Activated CD8-positive, alpha-beta memory T cell treated with anti-CD3 and anti-CD28 coated beads, Interleukin-2, amount 50 U/mL, for 1 hour (primary cell): ENCODE results near the gene CBL.

ENCODE experiments used
- DNase-seq: peaks from one replicate; pipeline ENCODE4 v3.0.0-alpha.2; 2020; ENCODE audit errors: extremely low read depth

The CBL gene

DNA sequence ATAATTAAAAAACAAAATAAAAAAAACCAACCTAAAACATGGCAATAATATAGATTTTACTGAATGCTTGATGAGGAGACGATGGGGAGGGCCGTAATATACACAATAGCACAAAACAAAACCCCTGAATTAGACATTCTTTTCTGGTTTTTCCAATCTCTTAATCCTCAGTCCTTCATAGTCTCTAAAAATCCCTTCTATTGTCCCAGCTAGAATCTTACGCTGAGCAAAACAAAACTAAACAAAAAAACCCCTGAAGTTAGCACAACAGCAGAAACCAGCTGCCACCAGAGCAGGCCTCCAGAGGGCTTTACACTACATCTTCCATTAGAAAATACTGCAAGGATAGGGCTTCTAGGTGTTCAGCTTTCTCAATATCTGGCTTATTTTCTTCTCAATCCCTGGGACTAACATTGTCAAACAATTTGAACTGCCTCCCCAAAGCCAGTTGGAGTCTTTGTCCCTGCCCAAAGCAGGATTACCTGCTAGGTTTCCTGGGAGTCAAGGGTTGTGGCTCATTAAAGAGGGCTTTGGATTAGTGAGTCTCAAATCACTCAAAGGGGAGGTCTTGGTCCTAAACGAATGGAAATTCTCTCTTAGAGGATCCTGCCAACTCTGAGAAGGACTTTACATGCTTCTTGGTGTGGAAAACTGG is 126.1 kb downstream of the CBL start:
- DNase-seq = no peak

GRCh38 chr11:119334174-119334930 is 128.2 kb downstream of the CBL start, which contains the start of gene RNF26:
RNF26 (plus strand) TSS chr11:119334527; CDS start chr11:119335123, 596 bp downstream.
- peak; percentile 89 for DNase-seq

DNA sequence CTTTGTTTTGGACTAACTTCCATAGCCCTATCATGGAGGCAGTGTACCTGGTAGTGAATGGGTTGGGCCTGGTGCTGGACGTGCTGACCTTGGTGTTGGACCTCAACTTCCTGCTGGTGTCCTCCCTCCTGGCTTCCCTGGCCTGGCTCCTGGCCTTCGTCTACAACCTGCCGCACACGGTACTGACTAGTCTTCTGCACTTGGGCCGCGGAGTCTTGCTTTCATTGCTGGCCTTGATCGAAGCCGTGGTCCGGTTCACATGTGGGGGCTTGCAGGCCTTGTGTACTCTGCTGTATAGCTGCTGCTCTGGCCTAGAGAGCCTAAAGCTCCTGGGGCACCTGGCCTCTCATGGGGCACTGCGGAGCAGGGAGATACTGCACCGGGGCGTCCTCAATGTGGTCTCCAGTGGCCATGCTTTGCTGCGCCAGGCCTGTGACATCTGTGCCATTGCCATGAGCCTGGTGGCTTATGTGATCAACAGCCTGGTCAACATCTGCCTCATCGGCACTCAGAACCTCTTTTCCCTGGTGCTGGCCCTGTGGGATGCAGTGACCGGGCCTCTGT is 129.0 kb downstream of the CBL start:
- no peak for DNase-seq

GRCh38 chr11:119335655-119336543 is 129.8 kb downstream of the CBL start:
- DNase-seq = no peak

DNA sequence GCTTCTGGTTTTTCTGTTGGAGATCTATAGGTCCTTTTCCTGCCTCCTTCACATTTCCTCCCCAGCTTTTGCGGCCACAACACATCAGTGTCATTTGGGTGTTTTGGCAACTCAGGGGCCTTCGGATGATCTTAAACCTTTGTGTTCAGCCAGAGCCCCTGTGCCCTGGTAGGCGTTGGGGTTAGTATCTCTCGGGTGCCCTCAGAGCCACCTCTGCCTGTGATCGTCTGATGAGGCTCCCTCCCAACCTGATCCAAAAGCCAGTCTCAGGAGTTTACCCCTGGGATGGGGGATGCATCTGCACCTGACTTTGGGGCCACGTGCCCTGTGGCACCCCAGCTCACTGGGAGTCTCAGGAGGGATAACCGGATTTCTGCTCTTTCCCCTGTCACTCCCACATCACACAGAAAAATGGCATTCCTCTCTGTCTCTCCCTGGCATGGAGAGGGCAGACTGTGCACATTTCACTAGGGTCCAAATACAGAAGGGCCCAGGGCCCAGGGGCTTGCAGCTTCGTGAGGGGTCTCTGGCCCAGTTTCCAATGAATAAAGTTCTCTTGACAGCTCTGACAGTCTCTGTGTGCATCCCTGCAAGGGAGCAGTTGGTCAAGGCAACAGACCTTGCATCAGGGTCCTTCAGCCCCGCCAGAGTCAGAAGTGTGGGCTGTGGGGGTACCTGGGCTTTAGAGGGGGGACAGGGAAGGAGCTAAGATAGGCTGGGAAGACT is 130.8 kb downstream of the CBL start:
- DNase-seq = no peak

- DNase-seq = no peak
Measured at GRCh38 chr11:119337581-119338317, 131.6 kb downstream of the CBL start.

- DNase-seq = no peak
Measured at GRCh38 chr11:119338318-119338890, 132.3 kb downstream of the CBL start.

DNA sequence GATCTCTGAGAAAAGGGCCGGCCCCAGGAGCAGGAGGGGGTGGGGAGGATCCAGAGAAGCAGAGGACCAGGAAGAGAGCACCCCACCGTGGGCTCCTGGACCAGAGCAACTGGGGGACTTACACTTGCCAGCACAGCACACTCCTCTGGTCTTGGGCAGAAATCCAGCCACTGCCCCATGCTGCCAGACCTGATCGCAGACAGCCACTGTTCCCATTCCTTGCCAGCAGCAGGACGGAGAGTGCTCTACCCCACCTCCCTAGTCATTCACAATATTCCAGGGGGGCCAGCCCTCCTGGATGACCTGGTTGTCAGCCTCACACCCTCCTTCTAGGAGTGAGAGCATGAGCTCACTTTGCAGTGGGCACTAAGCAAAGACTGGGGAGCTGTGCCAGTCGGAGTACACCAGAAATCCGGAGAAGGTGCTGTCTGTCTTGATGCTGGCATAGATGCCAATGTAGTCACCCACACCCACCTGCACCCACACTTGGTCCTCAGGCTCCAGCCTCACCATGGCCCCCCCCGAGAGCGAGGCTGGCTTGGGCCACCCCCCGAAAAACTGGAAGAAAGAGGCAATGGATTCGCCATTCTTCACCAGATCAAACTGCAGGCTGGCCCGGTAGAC is 132.9 kb downstream of the CBL start:
- no peak for DNase-seq

DNA sequence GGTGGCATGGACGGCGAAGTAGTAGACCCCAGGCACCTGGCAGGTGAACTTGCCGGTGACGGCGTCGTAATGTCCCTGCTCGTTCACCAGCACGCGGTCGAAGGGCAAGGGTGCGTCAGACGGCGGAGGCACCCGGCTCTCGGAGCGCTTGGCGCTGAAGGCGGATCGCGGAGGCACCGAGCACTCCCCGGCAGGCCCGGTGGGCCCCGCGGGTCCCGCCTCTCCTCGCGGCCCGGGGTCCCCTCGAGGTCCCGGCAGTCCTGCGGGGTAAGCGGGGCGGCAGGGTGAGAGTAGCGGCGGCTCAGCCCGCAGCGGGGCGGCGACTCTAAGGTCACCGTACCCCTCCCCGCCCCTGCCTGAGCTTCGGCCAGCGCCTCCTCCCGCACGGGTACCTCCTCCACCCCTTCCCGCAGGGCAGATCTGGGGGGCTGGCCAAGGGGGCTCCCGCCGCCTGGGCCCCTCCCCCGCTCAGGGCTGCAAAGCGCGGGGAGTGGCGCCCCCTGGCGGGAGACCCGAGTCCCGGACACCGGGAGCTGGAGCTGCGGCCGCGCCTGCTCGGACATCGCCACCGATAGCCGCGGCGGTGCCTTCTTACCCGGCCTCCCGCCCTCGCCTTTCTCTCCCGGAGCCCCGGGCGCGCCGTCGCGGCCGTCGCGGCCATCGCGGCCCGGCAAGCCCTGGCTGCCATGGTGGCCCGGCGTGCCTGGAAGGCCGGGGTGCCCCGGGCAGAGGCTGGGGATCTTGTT is 133.6 kb downstream of the CBL start:
- no peak for DNase-seq

DNA sequence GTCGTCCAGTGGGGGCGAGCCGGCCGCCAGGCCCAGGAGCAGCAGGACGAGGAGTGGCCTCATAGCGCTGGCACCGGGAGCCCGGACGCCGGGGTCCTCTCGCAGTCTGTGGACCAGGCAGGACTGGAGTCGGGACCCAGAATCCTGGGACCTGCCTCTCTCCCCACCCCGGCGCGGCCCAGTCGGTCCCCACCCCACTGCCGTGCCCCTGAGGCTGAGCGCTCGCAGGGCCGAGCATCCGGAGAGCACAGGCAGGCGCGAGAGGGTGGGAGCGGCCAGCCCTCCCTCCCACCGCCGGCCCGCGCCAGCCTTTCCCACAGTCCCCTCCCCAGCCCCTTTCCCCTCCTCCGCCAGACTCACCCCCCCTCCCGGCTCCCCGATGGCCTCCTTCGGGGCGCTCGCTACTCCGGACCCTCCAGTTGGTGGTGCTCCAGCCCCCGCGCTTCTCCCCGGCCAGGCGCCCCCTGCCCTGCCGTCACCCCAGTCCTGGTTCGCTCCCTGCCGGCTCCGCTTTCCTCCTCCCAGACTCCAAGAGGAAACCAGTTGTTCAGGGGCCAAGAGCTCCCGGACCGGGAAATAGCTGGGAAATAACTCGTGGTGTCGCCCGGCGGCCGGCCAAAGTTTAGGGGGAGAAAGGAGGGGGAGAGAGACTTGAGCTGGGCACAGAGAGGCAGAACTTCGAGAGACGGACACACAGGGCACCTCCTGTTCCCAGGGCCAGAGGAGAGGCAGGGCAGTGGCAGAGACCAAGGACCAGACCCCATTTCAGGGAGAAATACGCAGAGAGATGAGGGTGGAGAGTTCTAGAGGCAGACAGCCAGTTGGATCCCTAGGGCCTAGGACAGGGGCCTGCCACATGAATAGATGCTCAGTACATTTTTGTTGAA is 134.4 kb downstream of the CBL start, which contains the start of gene C1QTNF5:
Gene C1QTNF5 (minus strand): TSS at position 549 of the 887 bp plus-strand sequence. CDS start 486 bp downstream, at position 63.
- DNase-seq = no peak

DNA sequence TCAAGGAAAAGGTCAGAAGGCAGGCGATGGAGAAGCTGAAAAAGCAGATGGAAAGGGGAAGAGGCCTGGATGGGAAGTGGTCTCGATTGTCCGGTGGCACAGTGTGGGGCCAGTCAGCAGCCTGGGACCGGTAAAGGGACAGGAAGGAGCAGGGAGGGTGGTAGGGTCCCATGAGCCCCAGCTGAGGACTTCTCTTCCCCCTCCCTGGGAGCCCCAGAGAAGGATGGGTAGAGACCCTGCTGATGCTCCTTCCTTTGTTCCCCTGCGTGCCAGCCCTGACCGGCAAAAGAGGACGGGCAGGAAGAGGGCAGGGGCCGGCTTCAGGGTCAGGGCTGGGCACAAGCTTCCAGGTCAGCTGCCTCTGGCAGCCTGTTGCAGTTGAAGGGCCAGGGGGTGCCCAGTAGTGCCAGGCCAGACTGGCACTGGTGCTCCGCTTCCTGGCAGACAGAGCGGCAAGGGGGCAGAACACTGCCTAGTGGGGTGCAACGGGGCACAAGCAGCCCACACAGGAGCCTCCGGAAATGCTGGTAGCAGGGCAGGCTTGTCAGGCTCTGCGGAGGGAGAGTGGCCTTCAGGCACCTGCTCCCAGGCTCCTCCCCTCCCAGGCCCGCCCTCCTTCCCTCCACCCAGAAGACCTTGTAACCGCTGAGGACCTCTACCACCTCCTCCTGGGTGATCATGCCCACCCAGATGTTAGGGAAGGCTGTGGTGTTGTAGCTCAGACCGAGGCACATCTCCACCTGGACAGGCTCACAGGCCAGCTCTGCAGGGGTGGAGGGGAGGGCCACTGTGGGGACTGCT is 135.3 kb downstream of the CBL start:
- no peak for DNase-seq

- DNase-seq = no peak
Measured at GRCh38 chr11:119342023-119342300, 135.8 kb downstream of the CBL start.

- DNase-seq = no peak
Measured at GRCh38 chr11:119342362-119343130, 136.4 kb downstream of the CBL start.

DNA sequence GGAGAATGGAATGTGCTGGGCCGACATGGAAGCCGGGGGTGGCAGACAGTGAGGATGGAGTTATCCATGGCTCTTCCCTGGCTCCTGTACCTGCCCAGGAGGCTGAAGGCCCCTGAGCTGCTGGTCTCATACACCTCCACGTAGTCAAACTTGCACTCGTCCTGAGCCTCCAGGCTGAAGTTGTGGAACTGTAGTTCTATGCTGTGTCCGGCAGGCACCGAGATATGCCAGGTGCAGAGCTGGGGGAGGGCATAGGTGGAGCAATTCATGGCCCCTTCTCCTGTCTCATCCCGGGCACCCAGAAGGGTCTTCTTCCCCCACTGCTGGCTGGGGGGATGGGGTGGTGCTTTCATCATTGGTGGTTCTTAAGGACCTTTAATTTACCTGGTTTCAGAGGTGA is 137.6 kb downstream of the CBL start:
- DNase-seq = no peak

- DNase-seq = no peak
Measured at GRCh38 chr11:119344291-119345010, 138.3 kb downstream of the CBL start.

DNA sequence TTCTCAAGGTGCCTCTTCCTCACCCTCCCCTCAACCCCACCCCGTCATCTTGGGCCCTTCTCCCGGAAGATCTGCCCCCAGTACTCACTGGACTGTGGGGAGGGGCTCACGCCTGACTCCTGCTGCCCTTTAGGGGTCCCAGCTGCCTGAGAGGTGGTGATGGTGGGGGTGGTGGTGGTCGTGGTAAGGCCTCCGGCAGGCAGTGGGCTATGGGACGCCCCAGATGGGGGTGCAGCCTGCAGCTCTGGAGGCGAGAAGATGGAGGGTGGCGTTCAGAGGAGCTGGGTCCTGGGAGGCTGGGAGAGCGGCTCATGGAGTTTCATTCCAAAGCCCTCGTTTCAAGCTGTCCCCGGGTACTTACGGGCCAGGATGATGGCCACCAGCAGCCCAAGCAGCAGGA is 139.5 kb downstream of the CBL start:
- no peak for DNase-seq
